IMR-90 (cell line): ENCODE measurements around the gene OTUD7B. TPM values are rescaled to one million over a fixed set of nuclear protein-coding genes. Genes with fewer than 3 reads are reported as not detected.

Source experiments
- ATAC-seq: fragments of 200-7000 bp; cut with Tn5 transposase; 2 replicates; pipeline ENCODE4 v1.9.1; 2020; ENCODE audit warnings: low read depth, mild to moderate bottlenecking, moderate library complexity
- BruUV-seq: library from RNA; stranded (reverse); fragments of 400-500 nt; replicated peaks from 2 replicates; lab custom pipeline; 2021; lab: Mats Ljungman, UMichigan
- CTCF ChIA-PET: fragments of 300-600 bp; formaldehyde crosslinking; extraction: SDS; loops from one replicate; lab custom pipeline; 2021; ENCODE audit warnings: antibody characterized with exemption; lab: Yijun Ruan, JAX
- POLR2A ChIA-PET: fragments of 300-600 bp; sonication (Branson Sonifier 250); formaldehyde crosslinking; loops from one replicate; lab custom pipeline; 2022; ENCODE audit warnings: antibody characterized with exemption; ENCODE audit not compliant: unreplicated experiment; lab: Charles Lee
- DNase-seq: peaks from one replicate; pipeline ENCODE4 v3.0.0; 2013
- H2AFZ ChIP-seq: replicated peaks from 2 replicates; pipeline ENCODE3; 2013; ENCODE audit warnings: low read length, mild to moderate bottlenecking; ENCODE audit not compliant: poor library complexity
- H2AK5ac ChIP-seq: 2 replicates; pipeline ENCODE4 v1.6.1; 2013; ENCODE audit warnings: low read depth, low read length, inconsistent platforms
- H2AK9ac ChIP-seq: replicated peaks from 2 replicates; pipeline ENCODE3; 2013; ENCODE audit warnings: mild to moderate bottlenecking, low read depth, low read length, moderate library complexity; ENCODE audit not compliant: poor library complexity
- H2BK120ac ChIP-seq: 2 replicates; pipeline ENCODE4 v1.6.1; 2013; ENCODE audit warnings: low read depth, low read length, inconsistent platforms
- H2BK15ac ChIP-seq: 3 replicates; pipeline ENCODE4 v1.6.1; 2013; ENCODE audit warnings: low read depth, low read length, inconsistent platforms
- H2BK20ac ChIP-seq: 2 replicates; pipeline ENCODE4 v1.6.1; 2013; ENCODE audit warnings: low read depth, mild to moderate bottlenecking, inconsistent platforms, low read length, moderate library complexity
- H2BK5ac ChIP-seq: 2 replicates; pipeline ENCODE4 v1.6.1; 2013; ENCODE audit warnings: mild to moderate bottlenecking, low read depth, low read length, inconsistent platforms; ENCODE audit not compliant: poor library complexity, severe bottlenecking
- H3K14ac ChIP-seq: replicated peaks from 2 replicates; pipeline ENCODE4 v1.6.1; 2013; ENCODE audit warnings: low read depth, low read length, inconsistent platforms
- H3K18ac ChIP-seq: 2 replicates; pipeline ENCODE4 v1.6.1; 2013; ENCODE audit warnings: low read depth, low read length, control low read depth
- H3K23ac ChIP-seq: 2 replicates; pipeline ENCODE4 v1.6.1; 2013; ENCODE audit warnings: low read depth, low read length, inconsistent platforms
- H3K27ac ChIP-seq: 2 replicates; pipeline ENCODE4 v1.5.1; 2013; ENCODE audit warnings: mild to moderate bottlenecking, control low read depth, low read length; ENCODE audit not compliant: insufficient read depth
- H3K27me3 ChIP-seq: 2 replicates; pipeline ENCODE4 v1.6.1; 2013; ENCODE audit warnings: low read length; ENCODE audit not compliant: control insufficient read depth, insufficient read depth
- H3K36me3 ChIP-seq: 2 replicates; pipeline ENCODE4 v1.6.1; 2013; ENCODE audit warnings: low read length, mixed read lengths; ENCODE audit not compliant: control insufficient read depth, insufficient read depth
- H3K4ac ChIP-seq: 2 replicates; pipeline ENCODE4 v1.6.1; 2013; ENCODE audit warnings: low read depth, low read length, inconsistent platforms
- H3K4me1 ChIP-seq: 2 replicates; pipeline ENCODE4 v1.6.1; 2013; ENCODE audit warnings: low read length, mixed read lengths; ENCODE audit not compliant: control insufficient read depth, insufficient read depth
- H3K4me2 ChIP-seq: 2 replicates; pipeline ENCODE4 v1.6.1; 2013; ENCODE audit warnings: low read depth, mild to moderate bottlenecking, control low read depth, low read length, moderate library complexity
- H3K4me3 ChIP-seq: 2 replicates; pipeline ENCODE4 v1.5.1; 2013; ENCODE audit warnings: low read depth, mild to moderate bottlenecking, control low read depth, low read length, moderate library complexity; ENCODE audit not compliant: insufficient read depth
- H3K56ac ChIP-seq: 2 replicates; pipeline ENCODE4 v1.6.1; 2013; ENCODE audit warnings: low read length, inconsistent platforms; ENCODE audit not compliant: insufficient read depth; ENCODE audit errors: extremely low read depth
- H3K79me1 ChIP-seq, 2 experiments: 2 replicates each; pipeline ENCODE4 v1.6.1; 2013; ENCODE audit warnings: low read length in 2 of 2, inconsistent platforms in 1 of 2, low read depth in 1 of 2
- H3K9ac ChIP-seq: 2 replicates; pipeline ENCODE4 v1.6.1; 2013; ENCODE audit warnings: low read depth, low read length, control low read depth
- H3K9me1 ChIP-seq: 2 replicates; pipeline ENCODE4 v1.6.1; 2013; ENCODE audit warnings: low read length, inconsistent platforms; ENCODE audit not compliant: insufficient read depth
- H3K9me3 ChIP-seq: 2 replicates; pipeline ENCODE4 v1.6.1; 2013; ENCODE audit warnings: low read length; ENCODE audit not compliant: control insufficient read depth, insufficient read depth
- H4K20me1 ChIP-seq: 2 replicates; pipeline ENCODE4 v1.6.1; 2013; ENCODE audit warnings: low read length, inconsistent platforms; ENCODE audit not compliant: insufficient read depth
- H4K5ac ChIP-seq: 2 replicates; pipeline ENCODE4 v1.6.1; 2013; ENCODE audit warnings: mild to moderate bottlenecking, low read depth, low read length, control low read depth
- H4K8ac ChIP-seq, 2 experiments: 2 replicates each; pipeline ENCODE4 v1.6.1; 2013; ENCODE audit warnings: low read depth in 2 of 2, low read length in 2 of 2, control low read depth in 1 of 2, inconsistent platforms in 1 of 2
- H4K91ac ChIP-seq: 2 replicates; pipeline ENCODE4 v1.6.1; 2013; ENCODE audit warnings: low read depth, low read length, inconsistent platforms; ENCODE audit not compliant: insufficient read depth
- CHD1 ChIP-seq: IDR thresholded peaks from 2 replicates; pipeline ENCODE4 v1.6.1; 2012; ENCODE audit warnings: low read depth, low read length, improper control_type of control experiment
- MAFK ChIP-seq: IDR thresholded peaks from 2 replicates; pipeline ENCODE4 v1.6.1; 2012; ENCODE audit warnings: low read depth, low read length, improper control_type of control experiment
- MAZ ChIP-seq: IDR thresholded peaks from 2 replicates; pipeline ENCODE4 v1.6.1; 2012; ENCODE audit warnings: low read depth, mild to moderate bottlenecking, low read length, improper control_type of control experiment, moderate library complexity, borderline replicate concordance
- MXI1 ChIP-seq: IDR thresholded peaks from 2 replicates; pipeline ENCODE4 v1.6.1; 2012; ENCODE audit warnings: low read depth, mild to moderate bottlenecking, low read length, moderate library complexity, borderline replicate concordance
- NFE2L2 ChIP-seq: fragments of 150-350 bp; IDR thresholded peaks from 2 replicates; pipeline ENCODE4 v1.6.1; 2016; ENCODE audit warnings: low read depth, mild to moderate bottlenecking, low read length
- POLR2A ChIP-seq: IDR thresholded peaks from 2 replicates; pipeline ENCODE4 v1.6.1; 2012; ENCODE audit warnings: mild to moderate bottlenecking, low read depth, low read length
- RAD21 ChIP-seq: IDR thresholded peaks from 2 replicates; pipeline ENCODE4 v1.6.1; 2012; ENCODE audit warnings: low read length, improper control_type of control experiment
- RCOR1 ChIP-seq: IDR thresholded peaks from 2 replicates; pipeline ENCODE4 v1.6.1; 2012; ENCODE audit warnings: mild to moderate bottlenecking, low read length, improper control_type of control experiment; ENCODE audit not compliant: insufficient replicate concordance
- WGBS, 2 experiments: methylation state at CpG; one replicate each; pipeline versions ENCODE4 v1.1.5 to v1.1.7; 2013; ENCODE audit warnings: missing lambda C conversion rate in 2 of 2; ENCODE audit not compliant: insufficient read length in 1 of 2; ENCODE audit errors: extremely low coverage in 2 of 2; 5-methylcytosine and 5-hydroxymethylcytosine counted together
- dilution Hi-C: fragments of 300-500 bp; cut with HindIII; formaldehyde crosslinking; loops from one replicate; pipeline ENCODE4 v1.14.3; 2018; ENCODE audit warnings: low sequenced_read_pairs; ENCODE audit not compliant: unreplicated experiment
- in situ Hi-C: fragments of 300-500 bp; cut with MboI; formaldehyde crosslinking; loops from 3 replicates; pipeline ENCODE4 v1.14.3; 2019; ENCODE audit warnings: low sequenced_read_pairs, inconsistent platforms, mixed read lengths
- intact Hi-C: fragments of 100-400 bp; cut with micrococcal nuclease; formaldehyde crosslinking; loops from 2 replicates; pipeline ENCODE4 v1.10.0; 2022
- polyA plus RNA-seq, 3 experiments: library from polyadenylated mRNA; depleted of rRNA; stranded (reverse); fragments of >200 nt; gene quantifications; 2 replicates each; pipeline ENCODE4 v1.2.3, GENCODE V29; 2012; ENCODE audit warnings: low replicate concordance in 1 of 3
- total RNA-seq: library from RNA; depleted of rRNA; stranded (reverse); fragments of >200 nt; gene quantifications from 2 replicates; pipeline ENCODE4 v1.2.3, GENCODE V29; 2012
- TF ChIP-seq, protein P1 (sequence below): fragments of 150-350 bp; IDR thresholded peaks from 2 replicates; pipeline ENCODE4 v1.6.1; 2017; ENCODE audit warnings: mild to moderate bottlenecking, antibody characterized with exemption, low read length, low read depth

The OTUD7B gene
- total and polyA plus RNA-seq, 2 of the 4 experiments (the other 2 are of a cell fraction) = 7.5 to 18.6 TPM

DNA sequence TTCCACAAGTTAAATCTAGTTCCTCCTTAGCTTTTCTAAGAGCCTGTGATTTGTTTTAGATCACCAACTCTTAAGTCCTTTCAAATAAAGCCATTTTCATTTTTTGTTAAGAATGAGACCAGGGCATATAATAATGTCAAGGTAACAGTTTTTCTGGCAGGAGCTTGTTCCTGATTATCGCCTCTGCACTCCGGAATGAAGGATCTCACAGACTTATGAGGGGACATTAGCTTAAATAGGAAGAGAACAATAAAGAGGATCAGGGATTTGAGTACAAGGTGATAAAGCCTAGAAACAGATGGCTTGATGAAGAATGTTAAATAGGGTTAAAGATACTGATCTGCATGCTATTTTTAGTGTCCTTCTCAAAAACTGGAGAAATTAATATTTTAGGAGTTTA is 13.6 kb upstream of the OTUD7B start:
- H2BK20ac ChIP-seq = no peak overlapping the region
- no peak overlapping the region for H3K27ac ChIP-seq
- H3K18ac ChIP-seq = no peak overlapping the region
- no peak overlapping the region for H3K56ac ChIP-seq
- H4K8ac ChIP-seq = no peak overlapping the region
- BruUV-seq = no TSS peak
- ChIA-PET POLR2A (no interaction called here), CTCF (no interaction called here)
- in situ Hi-C loops = no loop called here
- H3K9me3 ChIP-seq = no peaks in the 10 kb centered on the region
- no peak overlapping the region for H2AK9ac ChIP-seq
- H2BK5ac ChIP-seq = no peak overlapping the region
- H2BK120ac ChIP-seq = no peak overlapping the region
- H3K4me3 ChIP-seq = no peak overlapping the region
- H3K4me2 ChIP-seq = no peak overlapping the region
- dilution Hi-C loops = no loop called here
- no peak overlapping the region for H3K14ac ChIP-seq
- H4K20me1 ChIP-seq = no peaks in the 10 kb centered on the region
- H3K9ac ChIP-seq = no peak overlapping the region
- H3K79me1 ChIP-seq = no peaks in the 10 kb centered on the region
- no peak overlapping the region for H3K4ac ChIP-seq
- no peaks in the 10 kb centered on the region for H3K36me3 ChIP-seq
- H4K91ac ChIP-seq = no peak overlapping the region
- no peaks in the 10 kb centered on the region for H3K9me1 ChIP-seq
- H3K23ac ChIP-seq = no peak overlapping the region
- no peak overlapping the region for H4K5ac ChIP-seq
- no peaks in the 10 kb centered on the region for H3K27me3 ChIP-seq
- intact Hi-C loops = no loop called here
- no peak overlapping the region for H2BK15ac ChIP-seq
- no peak for TF ChIP-seq POLR2A
- TF ChIP-seq CHD1 = no peak
- TF ChIP-seq, protein P1, sequence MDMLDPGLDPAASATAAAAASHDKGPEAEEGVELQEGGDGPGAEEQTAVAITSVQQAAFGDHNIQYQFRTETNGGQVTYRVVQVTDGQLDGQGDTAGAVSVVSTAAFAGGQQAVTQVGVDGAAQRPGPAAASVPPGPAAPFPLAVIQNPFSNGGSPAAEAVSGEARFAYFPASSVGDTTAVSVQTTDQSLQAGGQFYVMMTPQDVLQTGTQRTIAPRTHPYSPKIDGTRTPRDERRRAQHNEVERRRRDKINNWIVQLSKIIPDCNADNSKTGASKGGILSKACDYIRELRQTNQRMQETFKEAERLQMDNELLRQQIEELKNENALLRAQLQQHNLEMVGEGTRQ = no peak
- TF ChIP-seq MAFK = no peak
- TF ChIP-seq RCOR1 = no peak
- TF ChIP-seq MAZ = no peak
- TF ChIP-seq MXI1 = no peak
- TF ChIP-seq RAD21 = no peak
- TF ChIP-seq NFE2L2 = no peak
- H2AFZ ChIP-seq = no peak overlapping the region
- 100% methylated on average over 1 of the region's 2 CpGs; no CpG with 5 or more reads in 1 of the 2 experiments for WGBS, 2 experiments
- H2AK5ac ChIP-seq = no peak overlapping the region
- DNase-seq (no peak), ATAC-seq (no peak)
- H3K4me1 ChIP-seq = no peaks in the 10 kb centered on the region
